ENCODE data around the gene CHAT. TPM values are rescaled to one million over a fixed set of nuclear protein-coding genes. Genes with fewer than 3 reads are reported as not detected.

Gene CHAT
- total RNA-seq, 1 donor from 2014 or later = not detected

GRCh38 chr10:49652421-49653272 is 38.8 kb downstream of the CHAT start:
- H3K4me3 ChIP-seq (ENCODE audit: low read depth, low read length) = no peak overlapping the region
- TF ChIP-seq, protein P1, sequence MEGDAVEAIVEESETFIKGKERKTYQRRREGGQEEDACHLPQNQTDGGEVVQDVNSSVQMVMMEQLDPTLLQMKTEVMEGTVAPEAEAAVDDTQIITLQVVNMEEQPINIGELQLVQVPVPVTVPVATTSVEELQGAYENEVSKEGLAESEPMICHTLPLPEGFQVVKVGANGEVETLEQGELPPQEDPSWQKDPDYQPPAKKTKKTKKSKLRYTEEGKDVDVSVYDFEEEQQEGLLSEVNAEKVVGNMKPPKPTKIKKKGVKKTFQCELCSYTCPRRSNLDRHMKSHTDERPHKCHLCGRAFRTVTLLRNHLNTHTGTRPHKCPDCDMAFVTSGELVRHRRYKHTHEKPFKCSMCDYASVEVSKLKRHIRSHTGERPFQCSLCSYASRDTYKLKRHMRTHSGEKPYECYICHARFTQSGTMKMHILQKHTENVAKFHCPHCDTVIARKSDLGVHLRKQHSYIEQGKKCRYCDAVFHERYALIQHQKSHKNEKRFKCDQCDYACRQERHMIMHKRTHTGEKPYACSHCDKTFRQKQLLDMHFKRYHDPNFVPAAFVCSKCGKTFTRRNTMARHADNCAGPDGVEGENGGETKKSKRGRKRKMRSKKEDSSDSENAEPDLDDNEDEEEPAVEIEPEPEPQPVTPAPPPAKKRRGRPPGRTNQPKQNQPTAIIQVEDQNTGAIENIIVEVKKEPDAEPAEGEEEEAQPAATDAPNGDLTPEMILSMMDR (conservative IDR thresholded peaks at IDR 0.05; ENCODE audit: low read depth, low read length) = no peak
- DNase-seq (ENCODE audit: low read depth) = no peak

DNA sequence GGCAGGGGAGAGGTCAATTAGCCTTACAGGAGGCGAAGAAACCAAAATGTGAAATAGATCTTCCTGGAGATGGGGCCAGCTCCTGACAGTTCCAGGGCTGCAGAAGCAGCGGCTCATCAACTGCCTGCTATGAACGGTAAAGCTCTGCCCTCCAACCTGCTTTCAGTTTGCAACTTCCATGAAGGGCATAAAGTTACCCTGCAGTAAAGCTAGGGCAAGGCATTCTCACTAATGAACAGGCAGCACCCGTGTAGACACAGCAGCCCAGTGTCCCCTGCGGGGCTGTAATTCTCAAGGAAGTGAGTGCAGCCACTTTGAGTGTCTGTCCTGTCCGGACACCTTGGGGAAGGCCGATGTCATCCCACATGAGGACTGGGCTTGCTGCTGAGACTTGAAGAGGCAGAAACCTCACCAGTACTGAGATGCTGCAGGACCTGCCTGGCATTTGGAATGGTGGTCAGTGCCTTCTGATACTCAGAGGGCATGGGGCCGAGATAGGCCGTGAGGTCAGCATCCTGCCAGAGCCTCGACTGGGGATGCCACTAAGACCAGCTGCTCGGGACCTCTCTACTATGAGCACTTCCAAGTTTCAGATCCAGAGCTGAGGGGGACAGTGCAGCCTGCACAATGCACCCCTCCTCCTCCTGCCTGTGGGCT is 39.6 kb downstream of the CHAT start:
- no peak for DNase-seq (ENCODE audit: low read depth)
- TF ChIP-seq, protein P1 (conservative IDR thresholded peaks at IDR 0.05; ENCODE audit: low read depth, low read length) = no peak
- no peak overlapping the region for H3K4me3 ChIP-seq (ENCODE audit: low read depth, low read length)

DNA sequence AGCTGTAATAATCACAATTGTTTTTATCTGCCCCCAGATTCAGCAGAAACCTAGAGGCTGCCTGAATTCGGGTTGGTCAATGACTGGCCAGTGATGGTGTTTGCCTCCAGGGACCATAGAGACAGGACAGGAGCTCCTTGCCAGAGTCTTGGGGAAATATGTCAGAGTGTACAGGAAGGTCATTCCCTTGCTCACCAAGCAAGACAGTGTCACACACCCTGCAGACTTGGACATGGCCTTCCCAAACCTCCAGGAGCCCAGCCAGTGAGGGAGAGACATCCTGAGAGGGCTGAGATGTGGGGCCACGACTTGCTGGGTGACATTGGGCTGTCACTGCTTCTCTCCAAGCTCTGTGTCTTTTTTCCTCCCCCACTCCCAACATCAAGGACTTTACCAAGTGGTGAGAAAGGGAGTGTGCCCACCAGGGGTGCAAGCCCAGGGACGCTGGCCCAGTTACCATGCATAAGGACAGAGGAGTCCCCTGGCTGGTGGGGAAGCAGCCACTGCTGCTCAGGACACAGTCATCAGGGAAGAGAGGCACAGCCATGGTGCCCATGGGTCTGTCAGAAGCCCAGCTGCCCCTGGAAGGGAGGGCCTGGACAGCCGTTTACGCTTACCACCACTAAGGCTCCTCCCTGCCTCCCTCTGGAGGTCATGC is 40.3 kb downstream of the CHAT start:
- TF ChIP-seq, protein P1 (conservative IDR thresholded peaks at IDR 0.05; ENCODE audit: low read depth, low read length) = no peak
- DNase-seq (ENCODE audit: low read depth) = no peak
- H3K4me3 ChIP-seq (ENCODE audit: low read depth, low read length) = no peak overlapping the region

DNA sequence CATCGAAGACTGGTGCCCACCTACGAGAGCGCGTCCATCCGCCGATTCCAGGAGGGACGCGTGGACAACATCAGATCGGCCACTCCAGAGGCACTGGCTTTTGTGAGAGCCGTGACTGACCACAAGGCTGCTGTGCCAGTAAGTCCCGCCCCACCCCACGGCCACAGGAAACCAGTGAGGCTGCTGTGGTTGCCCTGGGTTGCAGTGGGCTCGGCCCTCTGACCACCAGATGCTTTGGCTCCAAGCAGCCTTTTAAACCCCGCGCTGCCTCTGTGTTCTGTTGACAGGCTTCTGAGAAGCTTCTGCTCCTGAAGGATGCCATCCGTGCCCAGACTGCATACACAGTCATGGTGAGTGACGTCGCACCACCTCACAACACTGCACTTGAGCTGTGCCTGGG is 41.3 kb downstream of the CHAT start:
- TF ChIP-seq, protein P1 (conservative IDR thresholded peaks at IDR 0.05; ENCODE audit: low read depth, low read length) = no peak
- no peak for DNase-seq (ENCODE audit: low read depth)
- H3K4me3 ChIP-seq (ENCODE audit: low read depth, low read length) = no peak overlapping the region

DNA sequence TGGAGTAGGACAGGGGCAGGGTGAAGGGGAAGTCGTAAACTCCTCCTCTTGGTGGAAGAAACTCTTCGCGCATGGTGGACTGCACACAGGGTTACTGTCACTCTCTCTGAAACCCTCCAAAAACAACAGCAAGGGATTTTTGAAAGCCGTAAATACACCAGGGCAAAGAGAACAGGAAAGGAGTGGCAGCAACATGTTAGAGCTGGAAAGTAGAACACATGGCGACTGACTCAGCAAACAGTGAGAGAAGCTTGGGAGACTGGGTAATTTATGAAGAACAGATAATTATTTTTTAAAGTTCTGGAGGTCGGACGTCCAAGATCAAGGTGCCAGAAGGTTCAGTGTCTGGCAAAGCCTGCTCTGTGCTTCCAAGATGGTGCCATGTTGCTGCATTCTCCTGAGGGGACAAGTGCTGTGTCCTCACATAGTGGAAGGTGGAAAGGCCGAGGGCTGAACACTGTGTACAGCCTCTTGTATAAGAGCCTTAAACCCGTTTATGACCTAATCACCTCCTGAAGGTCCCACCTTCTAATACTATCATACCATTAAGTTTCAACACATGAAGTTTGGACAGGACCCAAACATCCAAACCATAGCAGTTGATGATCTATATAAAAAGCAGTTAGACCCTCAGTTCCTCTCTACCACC is 43.1 kb downstream of the CHAT start:
- TF ChIP-seq, protein P1 (conservative IDR thresholded peaks at IDR 0.05; ENCODE audit: low read depth, low read length) = no peak
- H3K4me3 ChIP-seq (ENCODE audit: low read depth, low read length) = no peak overlapping the region
- DNase-seq (ENCODE audit: low read depth) = no peak

- TF ChIP-seq, protein P1 (conservative IDR thresholded peaks at IDR 0.05; ENCODE audit: low read depth, low read length) = no peak
- DNase-seq (ENCODE audit: low read depth) = no peak
- H3K4me3 ChIP-seq (ENCODE audit: low read depth, low read length) = no peak overlapping the region
Observed at GRCh38 chr10:49657606-49658005, 43.8 kb downstream of the CHAT start.

Measured in epithelial cell of proximal tubule (primary cell).